SH-SY5Y (cell line): Measurements from ENCODE around the gene KISS1.

Experiments used
- GATA2 ChIP-seq: IDR thresholded peaks from 2 replicates; pipeline ENCODE4 v1.6.1; 2011; ENCODE audit warnings: mild to moderate bottlenecking, low read depth, low read length
- GATA3 ChIP-seq: IDR thresholded peaks from 2 replicates; pipeline ENCODE4 v1.6.1; 2011; ENCODE audit warnings: low read depth, mild to moderate bottlenecking, low read length, moderate library complexity

DNA sequence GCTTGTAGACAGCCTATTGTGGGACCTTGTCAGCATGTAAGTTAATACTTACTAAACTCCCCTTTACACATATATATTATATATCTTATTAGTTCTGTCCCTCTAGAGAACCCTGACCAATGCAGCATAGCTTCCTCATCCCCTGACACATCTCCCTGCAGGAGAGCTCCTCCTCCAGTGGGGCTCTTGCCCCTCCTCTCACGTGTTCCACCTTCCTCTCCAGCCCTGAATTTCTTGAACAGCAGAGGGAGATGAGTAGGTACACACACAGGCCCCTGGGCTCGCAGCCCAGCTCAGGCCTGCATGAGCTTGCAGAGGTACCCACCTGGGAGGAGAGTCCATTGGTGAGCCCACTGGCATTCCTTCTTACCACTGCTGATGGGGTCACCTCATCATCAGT, 44.8 kb upstream of the KISS1 start:
- TF ChIP-seq GATA3 (no peak), GATA2 (no peak)
